NCI-H82 treated with DMSO at 0.1 percent for 48 hours (cell line): ENCODE data around the gene TEK.

Source experiments
- DNase-seq: peaks from one replicate; lab custom pipeline; 2025; ENCODE audit not compliant: unreplicated experiment; lab: John Stamatoyannopoulos, UW

TEK gene

DNA sequence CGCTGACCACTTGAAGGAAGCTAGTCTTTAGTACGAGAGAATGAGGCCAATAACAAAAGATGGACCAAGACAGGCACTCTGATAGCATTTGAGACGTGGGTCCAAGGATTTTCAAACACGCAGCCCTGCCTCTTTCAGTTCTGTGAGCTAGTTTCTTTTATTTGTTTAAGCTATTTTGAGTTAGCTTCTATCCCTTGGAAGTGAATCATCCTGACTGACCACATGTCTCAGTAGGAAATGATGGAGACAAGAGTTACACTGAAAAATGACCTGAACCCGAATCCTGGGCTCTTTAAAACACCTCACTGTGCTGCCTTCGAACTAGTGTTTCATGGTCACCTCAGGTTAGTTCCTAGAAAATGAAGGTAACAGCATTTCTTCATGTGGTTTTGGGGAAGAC is 9.9 kb downstream of the TEK start:
- no peak for DNase-seq

- DNase-seq: no peak
These were observed 15.1 kb downstream of the TEK start for GRCh38 chr9:27124151-27124550.

- no peak for DNase-seq
These were observed 16.0 kb downstream of the TEK start for GRCh38 chr9:27125030-27125429.

DNA sequence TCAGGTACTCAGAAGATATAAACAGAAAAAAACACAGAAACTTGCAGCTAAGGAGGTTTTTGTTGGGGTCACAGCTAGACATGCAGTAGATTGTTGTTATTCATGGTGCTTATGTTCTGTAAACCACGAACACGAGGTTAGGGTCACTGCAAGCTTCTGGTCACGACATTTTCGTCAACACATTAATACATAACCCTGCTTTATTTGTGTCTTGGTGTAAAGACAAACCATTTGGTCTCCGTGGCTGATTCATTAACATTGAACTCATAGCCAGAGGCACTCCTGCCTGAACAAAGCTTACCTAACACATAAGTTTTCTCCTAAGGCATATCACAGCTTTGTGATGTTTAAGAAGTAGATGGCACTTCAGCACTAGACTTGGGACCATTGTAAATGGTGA is 16.9 kb downstream of the TEK start:
- DNase-seq: no peak

DNA sequence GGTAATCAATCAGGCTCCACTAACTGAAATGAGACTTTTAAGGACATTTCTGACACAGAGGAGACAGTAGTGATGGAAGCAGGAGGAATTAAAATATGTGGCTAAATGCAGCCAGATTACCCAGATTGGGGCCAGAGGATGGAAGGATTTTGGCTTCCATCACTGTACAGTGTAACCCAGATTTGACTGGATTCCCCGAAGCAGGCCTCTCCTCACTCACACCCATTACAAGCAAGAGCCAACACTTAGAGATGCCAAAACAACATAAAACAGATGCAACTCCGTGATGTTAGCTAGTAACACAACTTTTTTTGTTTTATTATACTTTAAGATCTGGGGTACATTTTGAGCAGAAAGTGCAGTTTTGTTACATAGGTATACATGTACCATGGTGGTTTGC is 17.6 kb downstream of the TEK start:
- DNase-seq: no peak

GRCh38 chr9:27129221-27129620 is 20.2 kb downstream of the TEK start:
- no peak for DNase-seq

- no peak for DNase-seq
These were observed 22.7 kb downstream of the TEK start for GRCh38 chr9:27131731-27132130.

GRCh38 chr9:27133817-27134216 is 24.8 kb downstream of the TEK start:
- DNase-seq: no peak

GRCh38 chr9:27142299-27142930 is 33.4 kb downstream of the TEK start:
- DNase-seq: no peak

- no peak for DNase-seq
These were observed 36.1 kb downstream of the TEK start for GRCh38 chr9:27145143-27145542.

GRCh38 chr9:27149651-27150050 is 40.6 kb downstream of the TEK start:
- no peak for DNase-seq

DNA sequence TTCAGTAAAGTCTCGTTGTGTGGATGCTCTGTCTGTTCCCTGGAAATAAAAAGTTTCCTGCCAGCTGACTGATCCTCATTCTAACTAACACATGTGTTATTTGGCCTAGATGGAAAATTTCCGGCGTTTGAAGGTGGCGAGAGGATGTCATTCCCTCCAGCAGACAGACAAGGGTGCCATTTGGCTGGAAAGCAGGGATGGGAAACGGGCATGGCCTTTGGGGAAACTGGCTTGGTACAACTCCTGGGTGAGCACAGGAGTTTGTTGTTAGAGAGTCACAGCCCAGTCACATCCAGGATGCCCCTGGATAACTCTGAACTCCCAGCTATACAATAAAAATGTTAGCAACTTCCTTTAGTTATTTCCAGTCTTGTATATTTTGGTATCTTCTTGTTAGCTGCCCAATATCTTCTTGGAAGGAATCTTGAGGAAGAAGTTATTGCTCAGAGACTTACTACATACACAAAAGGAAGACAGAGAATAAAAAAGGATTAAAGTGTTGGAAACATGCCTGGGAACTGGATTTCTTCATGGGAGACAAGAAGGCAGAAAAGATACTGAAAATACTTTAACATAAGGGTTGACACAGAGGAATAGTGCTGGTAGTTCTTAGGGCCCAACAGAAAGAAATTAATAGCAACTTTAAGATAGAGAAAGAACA is 41.9 kb downstream of the TEK start:
- no peak for DNase-seq

DNA sequence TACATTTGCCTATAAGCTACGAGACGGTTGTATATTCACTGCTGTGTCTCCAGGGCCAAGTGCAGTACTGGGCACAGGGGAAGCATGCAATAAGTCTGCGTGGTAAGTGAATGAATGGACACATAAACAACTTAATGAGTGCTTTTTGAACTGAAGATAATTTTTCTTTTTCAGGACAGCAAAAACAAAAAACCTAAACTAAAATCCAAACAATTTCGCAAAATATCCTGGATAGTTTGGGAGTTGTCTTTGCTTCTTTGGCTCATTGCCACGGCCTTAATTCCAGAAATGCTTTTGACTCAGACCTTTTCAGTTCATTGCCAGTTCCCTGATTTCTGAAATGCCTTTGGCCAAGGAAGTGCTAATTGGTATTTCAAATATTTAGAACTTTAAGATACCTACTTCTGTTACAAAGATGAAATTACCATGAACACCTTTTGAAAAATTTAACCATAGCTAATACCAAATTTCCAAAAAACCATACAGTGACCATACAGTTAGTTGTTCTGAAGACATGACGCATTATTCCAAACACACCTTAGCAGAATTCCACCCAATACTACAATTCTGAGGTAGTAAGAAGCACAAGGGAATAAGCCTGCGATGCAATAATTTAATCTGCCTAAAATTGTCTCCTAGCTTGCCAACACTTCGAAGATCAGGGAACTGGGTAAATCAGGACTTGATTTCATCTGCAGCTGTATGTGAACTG is 42.8 kb downstream of the TEK start:
- no peak for DNase-seq

GRCh38 chr9:27152405-27152718 is 43.3 kb downstream of the TEK start:
- no peak for DNase-seq

DNA sequence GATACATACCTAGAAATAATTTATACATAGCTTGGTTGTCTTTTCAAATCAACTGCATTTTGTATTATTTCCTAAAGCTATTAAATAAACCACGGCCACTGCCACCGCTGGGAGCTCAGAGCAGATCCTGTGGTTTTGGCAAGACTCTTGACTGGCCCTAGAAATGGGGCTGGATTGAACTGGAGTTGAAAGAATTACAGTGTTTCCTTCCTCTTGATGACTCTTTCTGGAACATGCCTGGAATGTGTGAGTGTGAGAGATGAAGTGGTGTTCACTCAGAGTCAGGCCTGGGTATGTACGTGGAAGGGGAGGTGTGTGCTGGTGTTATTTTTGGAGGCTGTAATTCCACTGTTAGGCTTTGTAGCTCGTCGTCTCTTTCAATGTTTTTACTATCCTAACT is 45.9 kb downstream of the TEK start:
- DNase-seq: no peak

GRCh38 chr9:27157097-27157496 is 48.1 kb downstream of the TEK start:
- DNase-seq: no peak

GRCh38 chr9:27157736-27158135 is 48.7 kb downstream of the TEK start:
- DNase-seq: no peak

- DNase-seq: no peak
These were observed 51.6 kb downstream of the TEK start for GRCh38 chr9:27160636-27161035.

- DNase-seq: no peak
These were observed 53.0 kb downstream of the TEK start for GRCh38 chr9:27162045-27162444.

GRCh38 chr9:27165068-27165467 is 56.0 kb downstream of the TEK start:
- DNase-seq: no peak

DNA sequence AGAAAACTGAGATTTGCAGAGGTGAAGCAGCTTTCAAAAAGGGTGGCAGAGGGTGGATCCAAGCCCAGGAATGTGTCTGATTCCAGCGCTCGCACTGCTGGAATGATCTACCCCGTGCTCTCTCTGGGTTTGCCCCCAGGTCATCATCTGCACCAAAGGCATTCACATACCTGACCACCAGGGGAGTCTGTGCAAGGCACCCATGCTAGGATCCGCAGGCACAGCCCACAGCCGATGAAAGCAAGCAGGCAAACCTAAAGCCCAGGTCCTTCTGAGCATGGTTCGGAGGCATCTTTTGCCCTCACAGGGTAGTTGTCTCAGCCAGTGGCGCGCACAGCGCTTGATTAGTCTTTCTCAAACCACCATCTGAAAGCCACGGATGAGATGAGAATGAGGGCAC is 56.6 kb downstream of the TEK start:
- no peak for DNase-seq

DNA sequence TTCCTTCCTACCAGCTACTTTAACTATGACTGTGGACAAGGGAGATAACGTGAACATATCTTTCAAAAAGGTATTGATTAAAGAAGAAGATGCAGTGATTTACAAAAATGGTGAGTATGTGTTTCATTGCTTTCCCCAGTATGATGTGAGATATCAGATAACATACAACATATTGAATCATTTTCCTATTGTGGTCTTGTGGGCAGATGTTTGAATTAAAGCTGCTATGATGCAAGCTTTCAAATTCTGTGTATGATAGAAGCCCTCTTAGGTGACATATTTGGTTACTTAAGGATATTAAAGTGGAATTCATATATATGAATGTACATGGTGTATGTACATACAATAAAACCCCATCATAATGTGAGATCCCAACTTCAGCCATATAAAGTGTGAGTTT is 59.5 kb downstream of the TEK start:
- no peak for DNase-seq

DNA sequence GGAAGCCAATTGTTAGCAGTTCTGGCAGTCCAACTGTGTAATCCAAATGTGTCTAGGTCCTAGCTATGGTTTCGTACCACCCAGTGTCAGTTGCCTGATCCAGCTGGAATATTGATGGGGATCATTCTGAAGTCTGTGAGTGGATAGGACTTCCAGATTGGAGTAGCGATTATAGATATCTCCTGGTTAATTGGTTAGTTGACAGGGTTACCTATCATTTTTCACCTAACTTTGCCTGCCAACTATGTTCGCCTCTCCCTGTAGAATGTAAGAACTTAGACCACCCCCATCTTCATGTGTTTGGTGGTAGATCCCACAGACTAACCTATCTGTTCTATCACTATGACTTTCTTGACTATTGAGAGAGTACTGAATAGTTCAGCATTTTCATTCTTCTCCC is 59.9 kb downstream of the TEK start:
- no peak for DNase-seq
